ENCODE data around the gene TCP11L2.
A peak's percentile ranks its signal among the peaks of the same experiment; 100 is the strongest.

Gene TCP11L2
- total RNA-seq = 96.3 to 109 (median 99.7) reads per million in 3 donors

GRCh38 chr12:106302401-106303201 is at the start of gene TCP11L2:
Gene TCP11L2, plus strand, starts transcription at chr12:106302733. Its CDS starts 8,343 bp downstream, at chr12:106311076.
- Histone ChIP-seq H3K36me3 (ENCODE audit: control insufficient read depth, insufficient read depth, low read length) (no peaks in the 10 kb centered on the region), H3K9me3 (ENCODE audit: control insufficient read depth, low read length) (no peaks in the 10 kb centered on the region), H3K4me3 (ENCODE audit: insufficient read depth, low read depth, low read length, poor library complexity, severe bottlenecking) (peak within 1 kb of the TSS; percentile 78), H3K27me3 (replicated peaks; ENCODE audit: control insufficient read depth, insufficient read depth, low read length, poor library complexity, severe bottlenecking) (no peaks in the 10 kb centered on the region), H3K27ac (ENCODE audit: insufficient read depth, low read length, poor library complexity, severe bottlenecking) (peak within 1 kb of the TSS; percentile 99), H3K4me1 (ENCODE audit: control insufficient read depth, insufficient read depth, low read length, poor library complexity, severe bottlenecking) (peaks cover 33% of the 10 kb centered on the region)
- DNase-seq = peak; percentile 83 to 88 (median 84)

- Histone ChIP-seq H3K27ac (ENCODE audit: insufficient read depth, low read length, poor library complexity, severe bottlenecking) (no peak overlapping the region), H3K9me3 (ENCODE audit: control insufficient read depth, low read length) (no peaks in the 10 kb centered on the region), H3K36me3 (ENCODE audit: control insufficient read depth, insufficient read depth, low read length) (no peaks in the 10 kb centered on the region), H3K27me3 (replicated peaks; ENCODE audit: control insufficient read depth, insufficient read depth, low read length, poor library complexity, severe bottlenecking) (no peaks in the 10 kb centered on the region), H3K4me1 (ENCODE audit: control insufficient read depth, insufficient read depth, low read length, poor library complexity, severe bottlenecking) (no peaks in the 10 kb centered on the region), H3K4me3 (ENCODE audit: insufficient read depth, low read depth, low read length, poor library complexity, severe bottlenecking) (no peak overlapping the region)
- DNase-seq = no peak
Measured at GRCh38 chr12:106254724-106255123, 47.8 kb upstream of the TCP11L2 start.

- no peak for DNase-seq
- H3K27ac ChIP-seq (ENCODE audit: insufficient read depth, low read length, poor library complexity, severe bottlenecking) = no peak overlapping the region
- no peaks in the 10 kb centered on the region for H3K9me3 ChIP-seq (ENCODE audit: control insufficient read depth, low read length)
- no peaks in the 10 kb centered on the region for H3K36me3 ChIP-seq (ENCODE audit: control insufficient read depth, insufficient read depth, low read length)
- no peak overlapping the region for H3K4me3 ChIP-seq (ENCODE audit: insufficient read depth, low read depth, low read length, poor library complexity, severe bottlenecking)
- H3K4me1 ChIP-seq (ENCODE audit: control insufficient read depth, insufficient read depth, low read length, poor library complexity, severe bottlenecking) = no peaks in the 10 kb centered on the region
- no peaks in the 10 kb centered on the region for H3K27me3 ChIP-seq (replicated peaks; ENCODE audit: control insufficient read depth, insufficient read depth, low read length, poor library complexity, severe bottlenecking)
Measured at GRCh38 chr12:106255493-106255892, 47.0 kb upstream of the TCP11L2 start.

- DNase-seq = no peak
- Histone ChIP-seq H3K9me3 (ENCODE audit: control insufficient read depth, low read length) (no peaks in the 10 kb centered on the region), H3K4me1 (ENCODE audit: control insufficient read depth, insufficient read depth, low read length, poor library complexity, severe bottlenecking) (no peaks in the 10 kb centered on the region), H3K4me3 (ENCODE audit: insufficient read depth, low read depth, low read length, poor library complexity, severe bottlenecking) (no peak overlapping the region), H3K27ac (ENCODE audit: insufficient read depth, low read length, poor library complexity, severe bottlenecking) (no peak overlapping the region), H3K27me3 (replicated peaks; ENCODE audit: control insufficient read depth, insufficient read depth, low read length, poor library complexity, severe bottlenecking) (no peaks in the 10 kb centered on the region), H3K36me3 (ENCODE audit: control insufficient read depth, insufficient read depth, low read length) (no peaks in the 10 kb centered on the region)
Measured at GRCh38 chr12:106255952-106256351, 46.6 kb upstream of the TCP11L2 start.

GRCh38 chr12:106256524-106256923 is 46.0 kb upstream of the TCP11L2 start:
- Histone ChIP-seq H3K27ac (ENCODE audit: insufficient read depth, low read length, poor library complexity, severe bottlenecking) (no peak overlapping the region), H3K27me3 (replicated peaks; ENCODE audit: control insufficient read depth, insufficient read depth, low read length, poor library complexity, severe bottlenecking) (no peaks in the 10 kb centered on the region), H3K9me3 (ENCODE audit: control insufficient read depth, low read length) (no peaks in the 10 kb centered on the region), H3K4me1 (ENCODE audit: control insufficient read depth, insufficient read depth, low read length, poor library complexity, severe bottlenecking) (no peaks in the 10 kb centered on the region), H3K36me3 (ENCODE audit: control insufficient read depth, insufficient read depth, low read length) (no peaks in the 10 kb centered on the region), H3K4me3 (ENCODE audit: insufficient read depth, low read depth, low read length, poor library complexity, severe bottlenecking) (no peak overlapping the region)
- DNase-seq = no peak

GRCh38 chr12:106258226-106258625 is 44.3 kb upstream of the TCP11L2 start:
- Histone ChIP-seq H3K36me3 (ENCODE audit: control insufficient read depth, insufficient read depth, low read length) (no peaks in the 10 kb centered on the region), H3K4me1 (ENCODE audit: control insufficient read depth, insufficient read depth, low read length, poor library complexity, severe bottlenecking) (no peaks in the 10 kb centered on the region), H3K4me3 (ENCODE audit: insufficient read depth, low read depth, low read length, poor library complexity, severe bottlenecking) (no peak overlapping the region), H3K27ac (ENCODE audit: insufficient read depth, low read length, poor library complexity, severe bottlenecking) (no peak overlapping the region), H3K9me3 (ENCODE audit: control insufficient read depth, low read length) (no peaks in the 10 kb centered on the region), H3K27me3 (replicated peaks; ENCODE audit: control insufficient read depth, insufficient read depth, low read length, poor library complexity, severe bottlenecking) (no peaks in the 10 kb centered on the region)
- no peak for DNase-seq

GRCh38 chr12:106258935-106259334 is 43.6 kb upstream of the TCP11L2 start:
- Histone ChIP-seq H3K4me1 (ENCODE audit: control insufficient read depth, insufficient read depth, low read length, poor library complexity, severe bottlenecking) (no peaks in the 10 kb centered on the region), H3K9me3 (ENCODE audit: control insufficient read depth, low read length) (no peaks in the 10 kb centered on the region), H3K4me3 (ENCODE audit: insufficient read depth, low read depth, low read length, poor library complexity, severe bottlenecking) (no peak overlapping the region), H3K36me3 (ENCODE audit: control insufficient read depth, insufficient read depth, low read length) (no peaks in the 10 kb centered on the region), H3K27ac (ENCODE audit: insufficient read depth, low read length, poor library complexity, severe bottlenecking) (no peak overlapping the region), H3K27me3 (replicated peaks; ENCODE audit: control insufficient read depth, insufficient read depth, low read length, poor library complexity, severe bottlenecking) (no peaks in the 10 kb centered on the region)
- no peak for DNase-seq

GRCh38 chr12:106265116-106265515 is 37.4 kb upstream of the TCP11L2 start:
- Histone ChIP-seq H3K9me3 (ENCODE audit: control insufficient read depth, low read length) (no peaks in the 10 kb centered on the region), H3K4me3 (ENCODE audit: insufficient read depth, low read depth, low read length, poor library complexity, severe bottlenecking) (no peak overlapping the region), H3K4me1 (ENCODE audit: control insufficient read depth, insufficient read depth, low read length, poor library complexity, severe bottlenecking) (peaks cover 11% of the 10 kb centered on the region), H3K27me3 (replicated peaks; ENCODE audit: control insufficient read depth, insufficient read depth, low read length, poor library complexity, severe bottlenecking) (no peaks in the 10 kb centered on the region), H3K27ac (ENCODE audit: insufficient read depth, low read length, poor library complexity, severe bottlenecking) (no peak overlapping the region), H3K36me3 (ENCODE audit: control insufficient read depth, insufficient read depth, low read length) (no peaks in the 10 kb centered on the region)
- no peak for DNase-seq

GRCh38 chr12:106267535-106267934 is 35.0 kb upstream of the TCP11L2 start:
- no peaks in the 10 kb centered on the region for H3K9me3 ChIP-seq (ENCODE audit: control insufficient read depth, low read length)
- no peaks in the 10 kb centered on the region for H3K27me3 ChIP-seq (replicated peaks; ENCODE audit: control insufficient read depth, insufficient read depth, low read length, poor library complexity, severe bottlenecking)
- H3K4me1 ChIP-seq (ENCODE audit: control insufficient read depth, insufficient read depth, low read length, poor library complexity, severe bottlenecking) = peaks cover 11% of the 10 kb centered on the region
- DNase-seq = no peak
- H3K4me3 ChIP-seq (ENCODE audit: insufficient read depth, low read depth, low read length, poor library complexity, severe bottlenecking) = no peak overlapping the region
- H3K27ac ChIP-seq (ENCODE audit: insufficient read depth, low read length, poor library complexity, severe bottlenecking) = no peak overlapping the region
- no peaks in the 10 kb centered on the region for H3K36me3 ChIP-seq (ENCODE audit: control insufficient read depth, insufficient read depth, low read length)

- no peaks in the 10 kb centered on the region for H3K27me3 ChIP-seq (replicated peaks; ENCODE audit: control insufficient read depth, insufficient read depth, low read length, poor library complexity, severe bottlenecking)
- no peak overlapping the region for H3K4me3 ChIP-seq (ENCODE audit: insufficient read depth, low read depth, low read length, poor library complexity, severe bottlenecking)
- DNase-seq = no peak
- no peaks in the 10 kb centered on the region for H3K36me3 ChIP-seq (ENCODE audit: control insufficient read depth, insufficient read depth, low read length)
- peaks cover 11% of the 10 kb centered on the region for H3K4me1 ChIP-seq (ENCODE audit: control insufficient read depth, insufficient read depth, low read length, poor library complexity, severe bottlenecking)
- no peaks in the 10 kb centered on the region for H3K9me3 ChIP-seq (ENCODE audit: control insufficient read depth, low read length)
- H3K27ac ChIP-seq (ENCODE audit: insufficient read depth, low read length, poor library complexity, severe bottlenecking) = no peak overlapping the region
Measured at GRCh38 chr12:106269150-106269771, 33.3 kb upstream of the TCP11L2 start.

Measured in effector memory CD4-positive, alpha-beta T cell (primary cell).